GM12875 (cell line): ENCODE measurements around the gene JHY.

Experiments used
- H3K4me3 ChIP-seq: one replicate; pipeline ENCODE4 v1.5.1; 2011; ENCODE audit warnings: low read depth, low read length, control low read depth
- CTCF ChIP-seq: IDR thresholded peaks from 2 replicates; pipeline ENCODE4 v1.5.1; 2011; ENCODE audit warnings: low read depth, mild to moderate bottlenecking, control low read depth, inconsistent platforms, low read length, moderate library complexity, borderline replicate concordance; ENCODE audit not compliant: insufficient read depth

JHY gene

DNA sequence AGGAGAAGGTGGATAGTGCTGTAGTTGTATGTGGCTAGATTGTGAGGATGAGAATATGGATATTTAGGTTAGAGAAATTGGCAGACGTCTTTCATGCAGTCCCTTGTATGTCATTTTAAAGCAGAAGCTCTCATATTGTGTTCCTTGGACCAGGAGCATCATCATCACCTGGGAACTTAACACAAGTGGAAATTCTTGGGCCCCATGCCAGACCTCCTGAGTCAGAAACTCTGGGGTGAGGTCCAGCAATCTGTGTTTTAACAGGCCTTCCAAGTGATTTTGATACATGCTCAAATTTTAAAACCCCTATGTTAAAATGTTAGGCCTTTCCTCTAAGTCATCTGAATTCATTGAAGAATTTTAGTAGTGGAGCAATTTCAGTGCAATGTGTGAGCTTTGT is 34.8 kb downstream of the JHY start:
- no peak for TF ChIP-seq CTCF
- H3K4me3 ChIP-seq = no peak overlapping the region

- no peak overlapping the region for H3K4me3 ChIP-seq
- no peak for TF ChIP-seq CTCF
Observed at GRCh38 chr11:122918734-122919133, 36.2 kb downstream of the JHY start.

- H3K4me3 ChIP-seq = no peak overlapping the region
- no peak for TF ChIP-seq CTCF
Observed at GRCh38 chr11:122920579-122920978, 38.0 kb downstream of the JHY start.

GRCh38 chr11:122922893-122923292 is 40.3 kb downstream of the JHY start:
- no peak for TF ChIP-seq CTCF
- no peak overlapping the region for H3K4me3 ChIP-seq

DNA sequence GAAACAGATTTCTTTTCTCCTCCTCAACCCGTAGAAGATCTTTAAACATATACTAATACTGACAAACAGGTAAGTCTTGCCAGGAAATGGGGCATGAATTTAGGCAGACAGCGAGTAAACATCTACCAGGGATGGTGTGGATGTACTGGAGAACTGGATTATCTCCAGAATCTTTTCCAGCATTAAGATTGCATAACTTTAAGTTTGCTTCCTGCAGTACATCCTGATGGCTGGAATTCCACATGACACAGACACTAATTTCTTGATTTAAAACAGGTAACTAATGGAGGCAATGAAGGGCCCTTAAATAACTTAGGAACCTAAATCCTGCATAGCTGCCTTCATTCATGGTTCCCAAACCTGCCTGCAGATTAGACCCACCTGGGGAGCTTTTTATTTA is 40.7 kb downstream of the JHY start:
- TF ChIP-seq CTCF = no peak
- no peak overlapping the region for H3K4me3 ChIP-seq

GRCh38 chr11:122931510-122931909 is 49.0 kb downstream of the JHY start:
- TF ChIP-seq CTCF = no peak

DNA sequence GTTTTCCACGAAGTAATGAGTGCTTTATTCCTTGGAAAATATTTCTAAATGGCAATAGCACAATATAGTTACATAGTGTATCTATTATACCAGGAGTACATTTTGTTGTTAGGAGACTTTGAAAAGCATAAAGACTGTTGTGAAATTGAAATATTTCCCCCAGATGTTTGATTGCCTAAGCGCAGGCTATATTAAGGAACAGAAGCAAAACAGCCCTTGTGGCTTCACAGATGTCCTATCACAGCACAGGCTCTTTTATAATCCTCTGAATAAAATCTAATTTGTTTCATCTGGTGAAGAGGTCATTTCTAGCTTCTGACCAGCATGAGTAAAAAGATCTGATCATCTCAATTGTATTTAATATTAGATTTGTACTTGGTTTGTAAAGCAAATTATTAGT is 50.9 kb downstream of the JHY start:
- no peak for TF ChIP-seq CTCF

More at GRCh38 chr11:122931510-122931909, 49.0 kb downstream of the JHY start:
- H3K4me3 ChIP-seq = no peak overlapping the region

More for the DNA sequence above, 50.9 kb downstream of the JHY start:
- no peak overlapping the region for H3K4me3 ChIP-seq
